IPS-11a (cell line): ENCODE measurements around the gene TYW1B.
"Not testable (repeated sequence)": the region's sequence is repeated elsewhere in the genome, so short reads cannot be mapped to it uniquely, and the experiment has no call there.

Source experiments
- H3K4me3 ChIP-seq: one replicate; pipeline ENCODE4 v1.5.1; 2013; ENCODE audit warnings: low read depth, low read length, control low read depth

The TYW1B gene

DNA sequence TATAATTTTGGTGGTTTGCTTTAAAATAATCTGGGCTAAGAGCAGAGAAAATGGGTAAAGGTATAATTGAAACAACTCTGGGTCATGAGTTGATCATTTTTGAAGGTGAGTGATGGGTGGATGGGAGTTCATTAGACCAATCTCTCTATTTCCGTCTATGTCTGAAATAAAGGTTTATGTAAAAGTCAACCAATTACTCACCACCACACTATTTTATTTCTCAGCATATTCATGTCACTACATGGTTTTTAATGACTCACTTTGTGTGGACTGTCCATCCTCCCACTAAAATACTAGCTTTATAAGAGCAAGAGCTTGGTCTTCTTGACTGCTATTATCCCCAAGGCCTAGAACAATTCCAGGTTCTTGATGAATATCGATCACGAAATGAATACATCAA is 199.6 kb downstream of the TYW1B start:
- H3K4me3 ChIP-seq = not testable (repeated sequence)

DNA sequence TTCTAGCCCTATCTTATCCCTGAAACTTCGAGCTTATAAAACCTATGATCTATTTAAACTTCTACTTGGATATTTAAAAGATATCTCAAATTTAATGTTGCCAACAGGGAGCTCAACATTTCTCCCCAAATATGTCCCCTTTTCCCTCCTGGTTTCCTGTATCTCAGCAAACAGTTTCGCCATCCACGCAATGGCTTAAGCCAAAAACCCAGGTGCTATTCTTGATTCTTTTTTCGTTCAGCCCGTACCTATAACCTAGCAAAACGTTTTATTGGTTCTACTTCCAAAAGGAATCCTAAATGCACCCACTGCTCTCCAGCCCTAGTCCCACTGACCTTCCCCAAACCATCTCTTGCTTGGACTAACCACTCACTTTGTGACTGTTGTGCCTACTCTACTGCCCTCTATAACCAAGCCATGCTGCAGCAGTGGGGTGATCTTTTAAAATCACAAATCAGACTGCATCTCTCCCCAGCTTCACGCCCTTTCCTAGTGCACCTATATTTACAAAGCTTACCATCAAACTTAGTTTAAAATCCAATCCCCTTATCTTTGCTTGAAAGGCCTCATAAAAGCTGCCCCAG is 201.5 kb downstream of the TYW1B start:
- H3K4me3 ChIP-seq = not testable (repeated sequence)

DNA sequence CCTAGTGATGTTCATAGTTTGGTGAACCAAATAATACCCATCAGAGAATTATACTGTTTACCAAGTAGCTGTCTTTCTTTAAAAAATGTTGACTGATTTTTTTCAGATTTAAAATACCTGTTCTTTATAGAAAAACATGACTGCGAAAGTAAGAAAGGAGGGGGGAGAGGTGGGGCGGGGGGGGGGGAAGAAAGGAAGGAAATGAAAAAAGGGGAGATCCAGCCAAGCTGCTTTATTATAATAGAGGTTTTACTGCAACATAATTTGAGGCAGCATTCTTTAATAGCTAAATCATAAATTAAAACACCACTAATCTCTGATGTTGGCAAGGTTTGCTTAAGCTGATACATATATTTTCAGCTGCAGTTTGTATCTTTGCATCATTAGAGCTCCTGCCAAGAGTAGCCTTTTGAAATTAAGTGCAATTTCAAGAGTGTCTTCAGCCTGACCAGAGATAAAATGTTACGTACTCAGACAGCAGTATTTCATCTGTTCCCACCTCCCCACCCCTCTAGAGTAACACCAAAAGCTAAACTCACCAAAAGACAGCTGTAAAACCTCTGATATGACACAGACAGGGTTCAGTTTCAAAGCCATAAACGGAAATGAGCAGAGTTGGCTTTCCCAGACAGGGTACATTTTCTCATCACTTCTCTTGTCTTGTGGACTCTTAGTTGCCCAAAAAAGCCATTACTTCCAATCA is 202.1 kb downstream of the TYW1B start:
- H3K4me3 ChIP-seq = not testable (repeated sequence)

DNA sequence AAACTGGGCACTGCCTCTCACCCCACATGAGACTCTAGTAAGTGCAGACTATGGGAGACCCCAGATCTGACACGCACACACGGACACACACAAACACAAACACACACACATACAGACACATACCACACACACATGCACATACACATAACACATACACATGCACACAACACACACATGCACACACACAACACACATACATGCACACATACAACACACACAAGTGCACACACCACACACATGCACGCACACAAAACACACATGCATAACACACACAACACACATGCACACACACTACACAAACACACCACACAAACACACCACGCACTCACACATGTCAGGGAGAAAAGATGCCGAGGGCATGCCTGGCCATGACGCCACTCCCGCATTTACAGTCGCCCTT is 205.5 kb downstream of the TYW1B start:
- H3K4me3 ChIP-seq = no peak overlapping the region

DNA sequence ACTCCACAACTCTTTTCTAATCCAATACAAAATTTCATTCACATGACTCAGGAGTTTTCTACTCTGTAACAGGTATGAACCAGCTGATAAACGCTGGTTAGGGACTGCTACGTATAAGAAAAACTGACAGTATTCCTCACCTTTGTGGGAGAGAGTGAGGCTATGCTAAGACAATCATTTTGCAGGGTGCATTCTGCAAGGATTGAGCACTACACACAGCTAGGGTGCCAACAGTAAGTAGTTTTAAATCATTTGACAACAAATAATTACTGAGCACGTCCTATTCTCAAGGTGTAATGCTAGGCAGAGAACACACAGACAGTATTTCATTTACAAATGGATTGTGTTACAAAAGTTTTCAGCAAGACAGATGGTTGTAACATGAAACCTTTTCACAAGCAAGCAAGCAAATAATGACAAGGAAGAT is 206.2 kb downstream of the TYW1B start:
- H3K4me3 ChIP-seq = not testable (repeated sequence)

DNA sequence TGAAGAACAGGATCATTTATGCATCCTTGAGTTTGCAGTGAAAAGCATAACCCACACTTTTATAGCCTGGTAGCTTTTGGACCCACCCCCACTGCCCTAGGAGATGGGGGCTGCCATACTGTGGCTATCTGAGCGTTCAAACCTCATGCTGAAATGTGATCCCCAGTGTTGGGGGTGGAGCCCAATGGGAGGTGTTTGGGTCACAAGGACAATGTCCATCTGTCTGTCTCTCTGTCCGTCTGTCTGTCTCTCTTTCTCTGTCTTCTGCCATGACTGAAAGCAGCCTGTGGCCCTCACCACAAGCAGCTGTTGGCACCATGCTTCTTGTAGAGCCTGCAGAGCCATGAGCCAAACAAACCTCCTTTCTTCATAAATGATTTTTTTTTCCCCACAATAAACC is 207.1 kb downstream of the TYW1B start:
- not testable (repeated sequence) for H3K4me3 ChIP-seq

DNA sequence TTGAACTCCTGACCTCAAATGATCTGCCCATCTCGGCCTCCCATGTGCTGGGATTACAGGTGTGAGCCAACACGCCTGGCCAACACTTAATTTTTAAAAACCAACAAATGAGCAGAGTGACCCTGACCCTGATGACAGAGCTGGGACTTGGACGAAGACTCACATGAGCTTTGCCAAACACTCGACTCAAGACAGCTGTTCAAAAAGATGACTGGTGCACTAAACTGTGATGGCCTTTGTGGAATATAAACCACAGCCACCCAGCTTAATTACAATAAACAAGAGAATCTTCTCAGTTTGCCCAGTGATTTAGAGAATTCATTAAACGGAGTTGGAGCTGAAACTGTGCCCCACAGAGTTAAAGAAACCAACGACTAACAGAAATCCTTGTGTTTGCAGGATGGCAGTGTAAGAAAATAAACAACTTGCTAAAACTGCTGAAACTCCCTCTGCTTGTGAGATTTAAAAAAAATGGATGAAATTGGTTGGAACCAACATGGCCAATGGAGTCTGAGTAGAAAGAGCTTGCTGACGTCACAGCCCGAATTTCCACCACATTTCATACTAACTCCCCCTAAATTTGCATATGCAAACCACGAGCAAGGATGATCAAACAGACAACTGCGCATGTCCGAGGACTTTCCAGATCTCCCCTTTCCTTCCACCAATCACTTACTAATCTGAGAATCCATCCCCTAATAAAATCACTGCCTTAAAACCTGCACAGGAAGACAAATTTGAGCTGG is 209.4 kb downstream of the TYW1B start:
- not testable (repeated sequence) for H3K4me3 ChIP-seq

DNA sequence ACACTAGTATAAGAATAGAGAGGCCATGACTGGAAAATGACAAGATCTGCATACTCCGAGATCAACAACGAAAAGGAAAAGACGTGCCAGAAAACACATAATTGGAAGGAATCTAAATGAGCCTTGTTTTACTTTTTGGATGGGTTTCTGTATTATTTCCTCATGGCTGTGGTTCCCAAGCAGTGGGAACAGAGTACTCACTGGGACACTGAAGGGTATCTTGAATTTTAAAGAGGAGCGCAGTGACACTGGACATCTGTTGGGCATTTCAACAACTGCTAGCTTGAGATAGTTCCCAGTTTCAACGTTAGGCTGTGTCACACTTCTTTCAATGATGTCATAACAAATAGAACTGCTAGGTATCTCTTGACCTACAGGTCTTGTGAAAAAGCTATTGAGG is 218.2 kb downstream of the TYW1B start:
- H3K4me3 ChIP-seq = not testable (repeated sequence)

DNA sequence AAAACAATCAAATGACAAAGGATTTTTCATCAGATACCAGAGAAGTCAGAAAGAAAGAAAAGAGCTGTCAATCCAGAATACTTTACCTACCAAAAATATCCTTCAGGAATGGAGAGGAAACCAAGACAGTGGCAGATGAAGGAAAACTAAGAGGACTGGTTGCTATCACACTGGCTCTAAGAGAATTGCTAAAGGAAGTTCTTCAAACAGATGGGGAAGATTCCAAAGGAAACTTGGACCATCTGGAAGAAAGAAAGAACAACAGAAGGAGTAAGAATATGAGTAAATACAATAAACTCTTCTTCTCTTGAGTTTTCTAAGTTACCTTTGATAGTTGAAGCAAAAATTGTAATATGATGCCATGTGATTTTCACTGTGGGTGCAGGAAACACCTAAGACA is 220.0 kb downstream of the TYW1B start:
- H3K4me3 ChIP-seq = not testable (repeated sequence)

DNA sequence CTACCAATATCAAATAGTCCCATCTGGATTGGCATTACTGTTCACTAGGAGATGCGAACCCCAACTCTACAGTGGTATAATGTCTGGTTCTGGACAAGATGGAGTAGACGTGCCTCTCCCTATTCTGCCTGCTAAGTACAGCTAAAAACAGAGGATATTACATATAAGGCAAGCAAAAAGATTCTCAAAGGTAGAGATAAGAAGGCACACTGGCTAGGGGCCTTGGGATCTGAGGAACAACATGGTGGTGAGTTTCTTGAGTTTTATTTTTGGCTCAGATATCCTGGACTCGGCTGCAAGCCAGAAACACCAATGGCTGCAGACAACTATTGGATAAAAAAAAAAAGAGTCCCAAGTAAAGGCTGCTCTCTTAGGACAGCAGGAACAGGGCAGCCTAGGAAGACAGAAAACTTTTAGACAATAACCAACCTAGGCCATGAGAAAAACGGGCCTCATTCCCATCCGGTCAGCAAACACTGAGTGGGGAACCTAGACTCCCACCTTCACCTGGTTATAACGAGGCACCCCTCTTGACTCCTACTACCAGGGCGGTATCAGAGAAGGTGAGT is 222.1 kb downstream of the TYW1B start:
- not testable (repeated sequence) for H3K4me3 ChIP-seq

DNA sequence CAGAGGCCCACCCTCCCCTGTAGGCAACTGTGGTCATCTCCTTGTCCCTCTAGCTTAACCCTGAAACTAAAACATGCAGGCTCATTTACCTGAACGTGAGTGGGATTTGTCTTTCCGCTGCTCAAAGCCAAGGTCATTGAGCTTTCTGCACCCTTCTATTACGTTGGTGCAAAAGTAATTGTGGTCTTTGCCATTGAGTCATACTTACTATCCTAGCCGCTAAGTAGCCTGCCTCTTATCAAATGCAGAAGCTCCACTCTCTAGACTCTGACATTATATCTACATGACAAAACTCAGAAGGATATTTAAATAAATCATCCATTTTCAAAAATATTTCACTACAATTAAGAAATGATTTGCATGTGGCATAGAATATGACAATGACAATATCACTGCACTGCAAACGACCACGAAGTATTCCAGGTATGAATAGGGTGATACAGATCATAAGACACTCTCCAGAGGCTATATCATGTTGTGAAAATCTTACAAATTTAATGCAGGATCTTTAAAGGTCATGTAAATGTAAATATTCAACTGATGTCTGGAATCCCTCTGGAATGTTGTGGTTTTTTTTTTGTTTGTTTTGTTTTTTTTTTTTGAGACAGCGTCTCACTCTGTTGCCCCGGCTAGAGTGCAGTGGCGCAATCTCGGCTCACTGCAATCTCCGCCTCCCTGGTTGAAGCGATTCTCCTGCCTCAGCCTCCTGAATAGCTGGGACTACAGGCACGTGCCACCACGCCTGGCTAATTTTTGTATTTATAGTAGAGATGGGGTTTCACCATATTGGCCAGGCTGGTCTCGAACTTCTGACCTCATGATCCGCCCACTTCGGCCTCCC is 223.0 kb downstream of the TYW1B start:
- not testable (repeated sequence) for H3K4me3 ChIP-seq

DNA sequence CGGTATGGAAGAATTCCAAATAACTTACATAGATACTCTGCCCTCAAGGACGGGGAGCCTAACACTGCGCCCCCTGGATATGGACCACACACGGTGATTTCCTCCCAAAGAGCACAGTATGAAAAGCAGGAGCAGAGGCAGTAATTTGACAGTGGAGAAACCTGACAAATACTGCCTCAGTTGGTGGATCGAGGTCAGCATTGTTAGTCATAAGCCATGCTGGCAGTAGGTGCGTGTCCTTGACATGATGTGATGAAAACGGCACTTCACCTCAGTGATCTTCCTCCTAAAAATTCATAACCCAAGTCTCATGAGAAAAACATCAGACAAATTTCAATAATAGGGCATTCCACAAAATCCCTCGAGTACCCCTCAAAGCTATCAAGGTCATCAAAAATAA is 224.5 kb downstream of the TYW1B start:
- not testable (repeated sequence) for H3K4me3 ChIP-seq

DNA sequence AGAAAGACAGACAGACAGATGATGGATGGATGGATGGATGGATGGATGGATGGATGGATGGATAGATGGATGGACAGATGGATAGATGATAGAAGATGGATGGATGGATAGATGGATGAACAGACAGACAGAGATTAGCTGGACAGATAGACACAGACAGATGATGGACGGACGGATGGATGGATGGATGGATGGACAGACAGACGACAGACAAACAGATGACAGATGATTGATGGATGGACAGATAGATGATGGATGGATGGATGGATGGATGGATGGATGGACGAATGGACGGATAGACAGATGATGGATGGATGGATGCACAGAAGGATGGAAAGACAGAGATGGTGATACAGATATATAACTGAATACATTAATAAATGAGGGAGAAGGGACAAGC is 224.9 kb downstream of the TYW1B start:
- H3K4me3 ChIP-seq = no peak overlapping the region

DNA sequence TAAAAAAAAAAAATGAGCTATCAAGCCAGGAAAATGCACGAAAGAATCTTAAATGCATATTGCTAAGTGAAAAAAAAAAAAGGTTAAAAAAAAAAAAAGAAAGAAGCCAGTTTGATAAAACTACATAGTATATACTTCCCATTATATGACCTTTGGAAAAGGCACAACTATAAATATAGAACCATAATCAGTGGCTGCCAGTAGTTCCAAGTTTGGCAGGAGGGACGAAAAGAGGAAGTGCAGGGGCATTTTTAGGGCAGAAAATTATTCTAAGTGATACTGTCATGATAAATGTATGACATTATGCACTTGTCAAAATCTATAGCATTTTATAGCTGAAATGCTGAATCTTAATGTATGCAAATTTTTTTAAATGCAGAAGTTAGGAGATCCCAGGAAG is 226.3 kb downstream of the TYW1B start:
- not testable (repeated sequence) for H3K4me3 ChIP-seq

DNA sequence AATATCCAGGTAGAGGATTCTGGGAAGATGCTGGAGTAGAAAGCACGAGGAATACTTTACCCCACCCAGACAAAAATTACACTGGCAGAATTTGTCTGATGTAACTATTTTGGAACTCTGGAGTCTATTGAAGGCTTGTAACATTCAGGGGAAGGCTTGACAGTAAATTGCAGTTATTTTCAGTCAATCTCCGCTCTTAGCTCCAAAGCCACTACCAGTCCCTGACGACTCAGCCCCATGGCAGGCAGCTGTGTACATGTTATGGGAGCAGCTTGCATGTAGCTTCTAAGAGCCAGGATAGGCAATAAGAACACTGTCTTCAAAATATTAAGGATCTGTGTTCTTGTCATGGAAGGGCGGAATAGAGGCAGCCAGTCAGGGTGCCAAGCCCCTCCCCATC is 238.0 kb downstream of the TYW1B start:
- not testable (repeated sequence) for H3K4me3 ChIP-seq

DNA sequence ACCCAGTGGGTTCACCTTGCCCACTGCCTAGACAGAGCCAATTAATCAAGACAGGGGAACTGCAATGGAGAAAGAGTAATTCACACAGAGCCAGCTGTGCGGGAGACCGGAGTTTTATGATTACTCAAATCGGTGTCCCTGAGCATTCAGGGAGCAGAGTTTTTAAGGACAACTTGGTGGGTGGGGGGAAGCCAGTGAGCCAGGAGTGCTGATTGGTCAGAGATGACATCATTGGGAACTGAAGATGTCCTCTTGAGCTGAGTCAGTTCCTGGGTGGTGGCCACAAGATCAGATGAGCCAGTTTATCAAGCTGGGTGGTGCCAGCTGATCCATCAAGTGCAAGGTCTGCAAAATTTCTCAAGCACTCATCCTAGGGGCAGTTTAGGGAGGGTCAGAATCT is 240.7 kb downstream of the TYW1B start:
- H3K4me3 ChIP-seq = not testable (repeated sequence)

DNA sequence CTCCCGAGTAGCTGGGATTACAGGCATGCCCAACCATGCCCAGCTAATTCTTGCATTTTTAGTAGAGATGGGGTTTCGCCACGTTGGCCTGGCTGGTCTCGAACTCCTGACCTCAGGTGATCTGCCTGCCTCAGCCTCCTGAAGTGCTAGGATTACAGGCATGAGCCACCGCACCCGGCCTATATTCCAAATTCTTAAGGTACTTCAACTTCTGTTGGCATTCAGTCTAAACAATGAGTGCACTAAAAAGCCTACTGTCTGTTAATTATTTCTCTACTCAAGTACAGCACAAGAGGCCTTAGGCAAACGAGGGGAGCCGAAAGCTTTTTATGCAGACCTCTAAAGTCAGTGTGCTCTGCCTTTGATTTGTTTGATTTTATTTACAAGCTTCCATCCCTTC is 243.4 kb downstream of the TYW1B start:
- not testable (repeated sequence) for H3K4me3 ChIP-seq

DNA sequence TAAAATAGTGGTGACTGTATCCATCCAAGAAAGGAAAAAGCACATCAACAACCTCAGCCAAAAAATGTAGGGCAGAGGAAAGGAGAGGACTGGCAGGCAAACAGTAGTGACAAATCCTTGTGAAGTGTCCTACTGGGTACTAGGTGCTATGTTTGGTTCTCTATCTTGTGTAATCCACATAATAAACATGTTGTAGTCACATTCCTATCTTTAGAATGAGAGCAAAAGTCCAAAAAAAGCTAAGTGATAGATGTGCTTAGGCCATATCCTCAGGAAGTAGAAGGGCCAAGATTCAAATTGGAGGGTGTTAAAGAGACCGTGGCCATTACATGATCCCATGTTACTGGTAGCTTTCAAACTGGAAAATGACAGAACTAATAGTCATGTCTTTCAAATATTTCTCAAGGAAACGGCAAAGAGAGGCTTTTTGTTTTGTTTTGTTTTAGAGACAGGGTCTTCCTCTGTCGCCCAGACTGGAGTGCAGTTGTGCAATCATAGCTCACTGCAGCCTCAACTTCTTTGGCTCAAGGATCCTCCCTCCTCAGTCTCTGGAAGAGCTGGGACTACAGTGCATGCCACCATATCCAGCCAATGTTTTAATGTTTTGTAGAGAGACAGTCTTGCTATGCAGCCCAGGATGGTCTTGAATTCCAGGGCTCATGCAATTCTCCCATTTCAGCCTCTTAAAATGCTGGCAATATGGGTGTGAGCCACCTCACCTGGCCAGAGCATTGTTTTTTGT is 244.2 kb downstream of the TYW1B start:
- H3K4me3 ChIP-seq = not testable (repeated sequence)

DNA sequence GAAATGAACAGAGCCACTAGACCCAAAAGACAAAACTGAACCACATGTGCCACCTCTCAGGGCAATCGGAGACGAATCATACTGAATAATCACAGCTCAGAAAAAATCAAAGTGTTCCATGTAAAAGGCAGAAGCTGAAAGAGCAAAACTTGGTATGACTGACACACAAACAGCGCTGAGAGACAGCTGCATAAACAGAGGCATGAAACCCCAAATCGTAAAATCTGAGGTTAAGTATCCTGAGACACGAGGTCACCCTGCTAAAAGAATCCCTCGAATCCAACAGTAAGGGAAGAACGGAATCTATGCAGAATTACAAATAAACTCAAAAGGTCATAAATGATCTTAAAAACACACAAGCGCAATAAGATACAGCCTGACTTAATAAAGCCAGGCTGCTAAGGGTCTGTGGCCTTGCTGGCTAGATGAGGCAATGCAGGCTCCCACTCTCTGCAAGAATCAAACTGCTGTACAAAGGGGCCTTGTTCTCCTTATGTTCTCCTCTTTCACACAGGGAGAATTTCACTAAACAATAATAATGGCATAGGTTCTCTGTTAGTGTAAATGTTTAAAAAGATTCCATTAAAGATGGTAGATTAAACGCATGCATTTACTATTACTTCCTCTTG is 247.7 kb downstream of the TYW1B start:
- not testable (repeated sequence) for H3K4me3 ChIP-seq

DNA sequence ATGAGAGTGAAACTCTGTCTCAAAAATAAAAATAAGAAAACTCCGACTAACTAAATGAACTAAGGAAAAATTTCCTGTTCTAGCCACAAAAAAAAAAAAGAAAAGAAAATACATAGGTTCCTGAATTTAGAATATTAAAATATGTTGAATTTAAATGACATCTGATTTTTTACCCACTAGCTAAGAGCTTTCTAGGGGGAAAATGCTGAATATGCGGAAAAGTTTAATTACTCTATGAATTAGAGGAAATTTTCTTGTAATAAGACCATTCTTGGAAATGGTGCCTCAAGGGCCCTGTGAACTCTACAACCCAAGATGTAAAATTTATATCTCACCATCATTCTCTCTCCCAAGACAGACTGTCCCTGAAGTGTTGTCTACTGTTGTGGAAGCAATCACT is 250.9 kb downstream of the TYW1B start:
- no peak overlapping the region for H3K4me3 ChIP-seq
